GM12878 (cell line): ENCODE measurements around the gene RAB11A. TPM values are rescaled to one million over a fixed set of nuclear protein-coding genes. Genes with fewer than 3 reads are reported as not detected.
A peak's percentile ranks its signal among the peaks of the same experiment; 100 is the strongest.

Experiments used
- ATAC-seq: fragments of 200-7000 bp; cut with Tn5 transposase; 3 replicates; pipeline ENCODE4 v1.9.1; 2020; ENCODE audit warnings: mild to moderate bottlenecking, moderate library complexity
- BruUV-seq: library from RNA; stranded (reverse); fragments of 400-500 nt; replicated peaks from 2 replicates; lab custom pipeline; 2021; lab: Mats Ljungman, UMichigan
- CTCF ChIA-PET: fragments of 300-600 bp; sonication (Branson Sonifier 250); formaldehyde crosslinking; extraction: SDS; loops from one replicate; lab custom pipeline; 2021; ENCODE audit warnings: inconsistent platforms; lab: Yijun Ruan, JAX
- POLR2A ChIA-PET: fragments of 350-600 bp; formaldehyde crosslinking; extraction: SDS; loops from one replicate; lab custom pipeline; 2021; ENCODE audit warnings: inconsistent platforms; lab: Charles Lee
- RAD21 ChIA-PET: fragments of 300-600 bp; sonication (Branson Sonifier 250); formaldehyde crosslinking; loops from one replicate; lab custom pipeline; 2023; ENCODE audit warnings: antibody characterized with exemption; ENCODE audit not compliant: unreplicated experiment; lab: Charles Lee
- SMC1A ChIA-PET: fragments of 300-600 bp; sonication (Branson Sonifier 250); formaldehyde crosslinking; loops from one replicate; lab custom pipeline; 2023; ENCODE audit not compliant: unreplicated experiment, uncharacterized antibody; lab: Charles Lee
- DNase-seq: peaks from one replicate; pipeline ENCODE4 v3.0.0-alpha.2; 2011; ENCODE audit warnings: low read depth, low spot score
- FAIRE-seq: peaks from 3 replicates; lab custom pipeline; 2011; peaks lifted over from hg19 to GRCh38; lab: Jason Lieb, UNC
- H2AFZ ChIP-seq: 2 replicates; pipeline ENCODE4 v1.6.0; 2011; ENCODE audit warnings: low read depth, low read length, control low read depth; ENCODE audit not compliant: control insufficient read depth
- H3K27ac ChIP-seq: 2 replicates; pipeline ENCODE4 v1.5.1; 2011; ENCODE audit warnings: control low read depth; ENCODE audit not compliant: control insufficient read depth, insufficient read depth
- H3K27me3 ChIP-seq, 2 experiments: replicated peaks in 1 of 2; 2 replicates each; pipeline versions ENCODE4 v1.6.0 to v1.6.1; 2011; ENCODE audit warnings: low read length in 1 of 2; ENCODE audit not compliant: control insufficient read depth in 2 of 2, insufficient read depth in 2 of 2
- H3K36me3 ChIP-seq, 2 experiments: 2 replicates each; pipeline ENCODE4 v1.5.1; 2011; ENCODE audit warnings: low read length in 1 of 2; ENCODE audit not compliant: control insufficient read depth in 2 of 2, insufficient read depth in 2 of 2
- H3K4me1 ChIP-seq: 2 replicates; pipeline ENCODE4 v1.6.1; 2011; ENCODE audit warnings: mild to moderate bottlenecking, low read length, moderate library complexity, mixed read lengths; ENCODE audit not compliant: control insufficient read depth, insufficient read depth
- H3K4me2 ChIP-seq: 2 replicates; pipeline ENCODE4 v1.6.0; 2011; ENCODE audit warnings: control low read depth; ENCODE audit not compliant: control insufficient read depth, insufficient read depth
- H3K4me3 ChIP-seq: fragments of 200-600 bp; sonication (generic); 2 replicates; pipeline ENCODE4 v1.5.1; 2016
- H3K79me2 ChIP-seq: 2 replicates; pipeline ENCODE4 v1.6.0; 2011; ENCODE audit warnings: low read length; ENCODE audit not compliant: control insufficient read depth, insufficient read depth
- H3K9ac ChIP-seq: 2 replicates; pipeline ENCODE4 v1.8.0; 2011; ENCODE audit warnings: low read length, control low read depth, mixed read lengths; ENCODE audit not compliant: control insufficient read depth, insufficient read depth
- H3K9me3 ChIP-seq: replicated peaks from 3 replicates; pipeline ENCODE4 v1.5.1; 2011; ENCODE audit warnings: mild to moderate bottlenecking, low read length; ENCODE audit not compliant: control insufficient read depth, insufficient read depth
- H4K20me1 ChIP-seq: 2 replicates; pipeline ENCODE4 v1.6.0; 2011; ENCODE audit not compliant: control insufficient read depth, insufficient read depth
- CHD2 ChIP-seq: IDR thresholded peaks from 2 replicates; pipeline ENCODE4 v1.6.1; 2011; ENCODE audit warnings: low read depth, low read length, improper control_type of control experiment, borderline replicate concordance
- EZH2 ChIP-seq: IDR thresholded peaks from 2 replicates; pipeline ENCODE4 v1.6.1; 2012; ENCODE audit warnings: low read depth, mild to moderate bottlenecking, control low read depth, inconsistent platforms, low read length, borderline replicate concordance; ENCODE audit not compliant: control insufficient read depth
- HCFC1 ChIP-seq: fragments of 150-350 bp; IDR thresholded peaks from 2 replicates; pipeline ENCODE4 v1.6.1; 2014; ENCODE audit warnings: low read length
- IKZF1 ChIP-seq: fragments of 450-650 bp; conservative IDR thresholded peaks from 2 replicates; pipeline ENCODE4 v1.6.1; 2017; ENCODE audit warnings: antibody characterized with exemption, mild to moderate bottlenecking
- LARP7 ChIP-seq: fragments of 450-650 bp; IDR thresholded peaks from 2 replicates; pipeline ENCODE4 v1.6.1; 2017; ENCODE audit warnings: mild to moderate bottlenecking
- MTA2 ChIP-seq: fragments of 450-650 bp; IDR thresholded peaks from 2 replicates; pipeline ENCODE4 v1.6.1; 2016; ENCODE audit warnings: low read depth, mild to moderate bottlenecking, moderate library complexity
- MTA3 ChIP-seq: IDR thresholded peaks from 2 replicates; pipeline ENCODE4 v1.6.1; 2012; ENCODE audit warnings: low read length, inconsistent platforms, borderline replicate concordance
- NFYB ChIP-seq: IDR thresholded peaks from 2 replicates; pipeline ENCODE4 v1.6.1; 2011; ENCODE audit warnings: low read depth, mild to moderate bottlenecking, low read length, improper control_type of control experiment, moderate library complexity; ENCODE audit not compliant: insufficient read depth
- RBBP5 ChIP-seq: fragments of 200-600 bp; sonication (generic); conservative IDR thresholded peaks from 2 replicates; pipeline ENCODE4 v1.6.1; 2016
- RUNX3 ChIP-seq: IDR thresholded peaks from 2 replicates; pipeline ENCODE4 v1.6.1; 2012; ENCODE audit warnings: low read length, inconsistent platforms
- SIN3A ChIP-seq: IDR thresholded peaks from 2 replicates; pipeline ENCODE4 v1.6.1; 2012; ENCODE audit warnings: low read depth, low read length, improper control_type of control experiment
- YY1 ChIP-seq: IDR thresholded peaks from 2 replicates; pipeline ENCODE4 v1.6.1; 2011; ENCODE audit warnings: low read depth, mild to moderate bottlenecking, low read length
- ZBED1 ChIP-seq: IDR thresholded peaks from 2 replicates; pipeline ENCODE4 v1.6.1; 2016; ENCODE audit warnings: borderline replicate concordance
- WGBS: methylation state at CpG from one replicate; pipeline ENCODE4 v1.1.6; 2016; ENCODE audit warnings: low lambda C conversion rate; ENCODE audit not compliant: insufficient replicate concordance, insufficient coverage; ENCODE audit errors: missing lambda C conversion rate; 5-methylcytosine and 5-hydroxymethylcytosine counted together
- in situ Hi-C: fragments of 300-500 bp; cut with MboI; formaldehyde crosslinking; loops from 9 replicates; pipeline ENCODE4 v1.14.3; 2018; ENCODE audit warnings: mixed read lengths
- intact Hi-C: fragments of 100-400 bp; cut with micrococcal nuclease; formaldehyde crosslinking; loops from one replicate; pipeline ENCODE4 v1.14.2; 2022; ENCODE audit not compliant: unreplicated experiment
- polyA plus RNA-seq, 11 experiments: library from polyadenylated mRNA; depleted of rRNA in 4 of 11; unstranded in 6 of 11; stranded (reverse) in 5 of 11; fragments of >200 nt; fragmentation: Nextera tagmentation in 4 of 11; fragmentation: Illumina TruSeq in 1 of 11; extraction: Ambion mirVana in 4 of 11; extraction: Trizol in 1 of 11; gene quantifications; 1 replicate in 1 of 11; 2 replicates in 10 of 11; pipeline versions ENCODE4 v1.2.1 to v1.2.3, GENCODE V29; 2011 to 2016; ENCODE audit warnings: inconsistent platforms in 2 of 11, missing spikeins in 2 of 11, low read depth in 1 of 11
- total RNA-seq, 4 experiments: library from RNA; depleted of rRNA in 3 of 4; stranded (reverse); fragments of >200 nt in 3 of 4; fragmentation: Illumina TruSeq in 1 of 4; extraction: Trizol in 1 of 4; gene quantifications; 2 replicates each; pipeline versions ENCODE4 v1.2.1 to v1.2.3, GENCODE V29; 2013 to 2021
- TF ChIP-seq, protein P1 (sequence below): fragments of 450-650 bp; IDR thresholded peaks from 2 replicates; pipeline ENCODE4 v1.6.1; 2017; ENCODE audit warnings: low read depth, mild to moderate bottlenecking, moderate library complexity
- TF ChIP-seq, protein P2 (sequence below): IDR thresholded peaks from 2 replicates; pipeline ENCODE4 v1.6.1; 2012; ENCODE audit warnings: low read length, inconsistent platforms
- TF ChIP-seq, protein P3 (sequence below): fragments of 450-650 bp; IDR thresholded peaks from 2 replicates; pipeline ENCODE4 v1.6.1; 2016; ENCODE audit warnings: mild to moderate bottlenecking, moderate library complexity, borderline replicate concordance

The RAB11A gene
- total and polyA plus RNA-seq, 10 of the 15 experiments (the other 5 are each of a cell fraction or from before 2014, with no cell fraction given) = 128 to 387 (median 224) TPM

DNA sequence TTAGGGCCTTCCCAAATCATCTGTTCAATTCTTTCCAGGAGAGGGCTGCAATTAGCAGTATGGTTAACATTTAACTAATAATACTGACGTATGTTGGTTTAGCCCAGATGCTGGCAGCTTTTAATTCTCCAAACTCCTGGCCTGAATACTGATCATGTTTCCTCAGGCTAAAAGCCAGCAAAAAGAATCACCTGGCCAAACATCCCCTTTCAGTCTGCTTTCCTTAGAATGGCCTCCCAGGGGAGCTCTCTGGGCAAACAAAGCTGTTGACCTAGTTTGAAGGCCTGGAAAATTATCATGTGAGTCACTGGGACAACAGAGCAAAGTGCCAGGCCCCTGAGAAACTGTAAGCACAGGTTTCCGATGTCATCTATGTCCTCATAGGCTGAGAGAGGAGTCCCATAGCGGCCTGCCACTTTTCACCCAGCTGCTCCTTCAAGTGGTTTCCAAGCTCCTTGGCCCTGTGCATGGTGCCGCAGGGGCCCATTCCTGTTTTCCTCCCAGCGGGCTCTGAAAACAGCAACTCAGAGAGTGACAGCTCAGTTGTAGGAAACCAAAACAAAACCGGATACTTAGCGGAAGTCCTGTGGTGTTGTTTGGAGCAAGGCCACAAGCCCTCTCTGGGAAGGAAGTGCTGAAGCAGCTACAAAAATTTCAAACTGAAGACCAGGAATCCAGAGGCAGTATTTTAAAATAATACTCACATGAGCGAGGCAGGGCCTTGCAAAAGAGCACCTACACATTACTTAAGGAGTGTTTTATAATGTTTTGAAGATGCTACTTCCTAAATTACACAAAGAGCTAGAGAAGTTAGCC lies 36.5 kb upstream of the RAB11A start:
- peak overlapping the region; percentile 79 for H3K27ac ChIP-seq
- intact Hi-C loops (loop anchor here (5.0 kb wide), 1 partner anchor 195 kb away; no protein-coding TSS in a partner anchor), in situ Hi-C loops (no loop called here)
- H3K9ac ChIP-seq = peak overlapping the region; percentile 46
- ATAC-seq (peak; percentile 56), DNase-seq (no peak), FAIRE-seq (peak; percentile 38)
- H3K9me3 ChIP-seq = no peaks in the 10 kb centered on the region
- no peaks in the 10 kb centered on the region for H3K36me3 ChIP-seq
- peaks cover 1% of the 10 kb centered on the region; the same call in 1 of the 2 replicates for H3K79me2 ChIP-seq
- WGBS = 51% methylated on average over 8 of the region's 8 CpGs
- H3K4me1 ChIP-seq = peaks cover 25% of the 10 kb centered on the region
- no peaks in the 10 kb centered on the region for H3K27me3 ChIP-seq
- POLR2A ChIA-PET = interaction anchor here (0.6 to 2.7 kb wide), 17 partner anchors 9 to 222 kb away, joined by 3 to 15 read pairs (median 5); partner anchors contain the start of genes DENND4A, INTS14 and RAB11A
- no TSS peak for BruUV-seq
- H2AFZ ChIP-seq = peak overlapping the region; percentile 85
- CTCF ChIA-PET = interaction anchor here (0.8 to 9.3 kb wide), 28 partner anchors 9 to 302 kb away, joined by 3 to 192 read pairs (median 5); partner anchors contain the start of genes HACD3, INTS14 and RAB11A
- no peaks in the 10 kb centered on the region for H4K20me1 ChIP-seq
- RAD21 ChIA-PET = interaction anchor here (0.6 to 6.1 kb wide), 19 partner anchors 9 to 222 kb away, joined by 3 to 69 read pairs (median 4); partner anchors contain the start of genes DENND4A, INTS14 and RAB11A
- peak overlapping the region; percentile 45; the same call in 1 of the 2 replicates for H3K4me3 ChIP-seq
- SMC1A ChIA-PET = interaction anchor here (0.6 to 7.1 kb wide), 37 partner anchors 9 to 241 kb away, joined by 3 to 66 read pairs (median 4); partner anchors contain the start of genes DENND4A, INTS14 and RAB11A
- peak overlapping the region; percentile 73 for H3K4me2 ChIP-seq
- TF ChIP-seq, protein P1, sequence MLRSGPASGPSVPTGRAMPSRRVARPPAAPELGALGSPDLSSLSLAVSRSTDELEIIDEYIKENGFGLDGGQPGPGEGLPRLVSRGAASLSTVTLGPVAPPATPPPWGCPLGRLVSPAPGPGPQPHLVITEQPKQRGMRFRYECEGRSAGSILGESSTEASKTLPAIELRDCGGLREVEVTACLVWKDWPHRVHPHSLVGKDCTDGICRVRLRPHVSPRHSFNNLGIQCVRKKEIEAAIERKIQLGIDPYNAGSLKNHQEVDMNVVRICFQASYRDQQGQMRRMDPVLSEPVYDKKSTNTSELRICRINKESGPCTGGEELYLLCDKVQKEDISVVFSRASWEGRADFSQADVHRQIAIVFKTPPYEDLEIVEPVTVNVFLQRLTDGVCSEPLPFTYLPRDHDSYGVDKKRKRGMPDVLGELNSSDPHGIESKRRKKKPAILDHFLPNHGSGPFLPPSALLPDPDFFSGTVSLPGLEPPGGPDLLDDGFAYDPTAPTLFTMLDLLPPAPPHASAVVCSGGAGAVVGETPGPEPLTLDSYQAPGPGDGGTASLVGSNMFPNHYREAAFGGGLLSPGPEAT = peak; percentile 33; the same call in 1 of the 2 replicates
- peak; percentile 66 for TF ChIP-seq RUNX3
- TF ChIP-seq, protein P2, sequence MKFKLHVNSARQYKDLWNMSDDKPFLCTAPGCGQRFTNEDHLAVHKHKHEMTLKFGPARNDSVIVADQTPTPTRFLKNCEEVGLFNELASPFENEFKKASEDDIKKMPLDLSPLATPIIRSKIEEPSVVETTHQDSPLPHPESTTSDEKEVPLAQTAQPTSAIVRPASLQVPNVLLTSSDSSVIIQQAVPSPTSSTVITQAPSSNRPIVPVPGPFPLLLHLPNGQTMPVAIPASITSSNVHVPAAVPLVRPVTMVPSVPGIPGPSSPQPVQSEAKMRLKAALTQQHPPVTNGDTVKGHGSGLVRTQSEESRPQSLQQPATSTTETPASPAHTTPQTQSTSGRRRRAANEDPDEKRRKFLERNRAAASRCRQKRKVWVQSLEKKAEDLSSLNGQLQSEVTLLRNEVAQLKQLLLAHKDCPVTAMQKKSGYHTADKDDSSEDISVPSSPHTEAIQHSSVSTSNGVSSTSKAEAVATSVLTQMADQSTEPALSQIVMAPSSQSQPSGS = no peak
- TF ChIP-seq IKZF1 = peak; percentile 81
- no peak for TF ChIP-seq MTA3
- TF ChIP-seq ZBED1 = no peak
- 0 out of 2 replicates have a peak, but pooled peaks have one; percentile 17 for TF ChIP-seq NFYB
- no peak for TF ChIP-seq LARP7
- TF ChIP-seq SIN3A = no peak
- TF ChIP-seq YY1 = no peak
- no peak for TF ChIP-seq EZH2
- no peak for TF ChIP-seq CHD2
- peak; percentile 25; the same call in 1 of the 2 replicates for TF ChIP-seq MTA2
- TF ChIP-seq, protein P3, sequence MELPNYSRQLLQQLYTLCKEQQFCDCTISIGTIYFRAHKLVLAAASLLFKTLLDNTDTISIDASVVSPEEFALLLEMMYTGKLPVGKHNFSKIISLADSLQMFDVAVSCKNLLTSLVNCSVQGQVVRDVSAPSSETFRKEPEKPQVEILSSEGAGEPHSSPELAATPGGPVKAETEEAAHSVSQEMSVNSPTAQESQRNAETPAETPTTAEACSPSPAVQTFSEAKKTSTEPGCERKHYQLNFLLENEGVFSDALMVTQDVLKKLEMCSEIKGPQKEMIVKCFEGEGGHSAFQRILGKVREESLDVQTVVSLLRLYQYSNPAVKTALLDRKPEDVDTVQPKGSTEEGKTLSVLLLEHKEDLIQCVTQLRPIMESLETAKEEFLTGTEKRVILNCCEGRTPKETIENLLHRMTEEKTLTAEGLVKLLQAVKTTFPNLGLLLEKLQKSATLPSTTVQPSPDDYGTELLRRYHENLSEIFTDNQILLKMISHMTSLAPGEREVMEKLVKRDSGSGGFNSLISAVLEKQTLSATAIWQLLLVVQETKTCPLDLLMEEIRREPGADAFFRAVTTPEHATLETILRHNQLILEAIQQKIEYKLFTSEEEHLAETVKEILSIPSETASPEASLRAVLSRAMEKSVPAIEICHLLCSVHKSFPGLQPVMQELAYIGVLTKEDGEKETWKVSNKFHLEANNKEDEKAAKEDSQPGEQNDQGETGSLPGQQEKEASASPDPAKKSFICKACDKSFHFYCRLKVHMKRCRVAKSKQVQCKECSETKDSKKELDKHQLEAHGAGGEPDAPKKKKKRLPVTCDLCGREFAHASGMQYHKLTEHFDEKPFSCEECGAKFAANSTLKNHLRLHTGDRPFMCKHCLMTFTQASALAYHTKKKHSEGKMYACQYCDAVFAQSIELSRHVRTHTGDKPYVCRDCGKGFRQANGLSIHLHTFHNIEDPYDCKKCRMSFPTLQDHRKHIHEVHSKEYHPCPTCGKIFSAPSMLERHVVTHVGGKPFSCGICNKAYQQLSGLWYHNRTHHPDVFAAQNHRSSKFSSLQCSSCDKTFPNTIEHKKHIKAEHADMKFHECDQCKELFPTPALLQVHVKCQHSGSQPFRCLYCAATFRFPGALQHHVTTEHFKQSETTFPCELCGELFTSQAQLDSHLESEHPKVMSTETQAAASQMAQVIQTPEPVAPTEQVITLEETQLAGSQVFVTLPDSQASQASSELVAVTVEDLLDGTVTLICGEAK = no peak; the same call in 1 of the 2 replicates
- TF ChIP-seq RBBP5 = no peak
- TF ChIP-seq HCFC1 = no peak
